Trophoblast cell (in vitro differentiated cells and primary cell): Measurements from ENCODE around the gene SPSB4.

Experiments
- DNase-seq, 2 donors: peaks; one replicate each; pipeline ENCODE4 v3.0.0-alpha.2; 2016
- H2AFZ ChIP-seq: 2 replicates; pipeline ENCODE4 v1.6.1; 2013; ENCODE audit warnings: low read length, moderate library complexity, mild to moderate bottlenecking; ENCODE audit not compliant: insufficient read depth, poor library complexity
- H2AK5ac ChIP-seq: 2 replicates; pipeline ENCODE4 v1.6.1; 2013; ENCODE audit warnings: mild to moderate bottlenecking, low read length
- H2BK120ac ChIP-seq: 2 replicates; pipeline ENCODE4 v1.6.1; 2013; ENCODE audit warnings: low read length, mild to moderate bottlenecking, moderate library complexity; ENCODE audit not compliant: insufficient read depth, poor library complexity
- H2BK12ac ChIP-seq: 2 replicates; pipeline ENCODE4 v1.6.1; 2013; ENCODE audit warnings: mild to moderate bottlenecking, low read length, moderate library complexity
- H2BK5ac ChIP-seq: 2 replicates; pipeline ENCODE4 v1.6.1; 2013; ENCODE audit warnings: low read length, low read depth, moderate library complexity, mild to moderate bottlenecking; ENCODE audit not compliant: poor library complexity
- H3K14ac ChIP-seq: 2 replicates; pipeline ENCODE4 v1.6.1; 2013; ENCODE audit warnings: mild to moderate bottlenecking, low read length
- H3K18ac ChIP-seq: 2 replicates; pipeline ENCODE4 v1.6.1; 2013; ENCODE audit warnings: mild to moderate bottlenecking, low read length
- H3K23ac ChIP-seq: 2 replicates; pipeline ENCODE4 v1.6.1; 2013; ENCODE audit warnings: low read length
- H3K27ac ChIP-seq: 2 replicates; pipeline ENCODE4 v1.5.1; 2013; ENCODE audit warnings: low read depth, mild to moderate bottlenecking, inconsistent platforms, low read length, moderate library complexity
- H3K27me3 ChIP-seq: 2 replicates; pipeline ENCODE4 v1.6.1; 2013; ENCODE audit warnings: inconsistent platforms, mild to moderate bottlenecking, low read length, moderate library complexity; ENCODE audit not compliant: insufficient read depth
- H3K36me3 ChIP-seq, 2 experiments: 1 replicate in 1 of 2; 2 replicates in 1 of 2; pipeline ENCODE4 v1.6.1; 2013; ENCODE audit warnings: low read length in 2 of 2, mild to moderate bottlenecking in 2 of 2, moderate library complexity in 1 of 2; ENCODE audit not compliant: insufficient read depth in 2 of 2, control insufficient read depth in 1 of 2
- H3K4ac ChIP-seq: 2 replicates; pipeline ENCODE4 v1.6.1; 2013; ENCODE audit warnings: low read depth, mild to moderate bottlenecking, low read length, moderate library complexity
- H3K4me1 ChIP-seq, 2 experiments: 1 replicate in 1 of 2; 2 replicates in 1 of 2; pipeline ENCODE4 v1.6.1; 2013; ENCODE audit warnings: low read length in 2 of 2, mild to moderate bottlenecking in 2 of 2, moderate library complexity in 1 of 2; ENCODE audit not compliant: insufficient read depth in 2 of 2, control insufficient read depth in 1 of 2
- H3K4me2 ChIP-seq: 2 replicates; pipeline ENCODE4 v1.6.1; 2013; ENCODE audit warnings: inconsistent platforms, mild to moderate bottlenecking, low read length, moderate library complexity
- H3K4me3 ChIP-seq: 2 replicates; pipeline ENCODE4 v1.5.1; 2013; ENCODE audit warnings: mild to moderate bottlenecking, low read depth, low read length, inconsistent platforms
- H3K79me1 ChIP-seq: one replicate; pipeline ENCODE4 v1.6.1; 2013; ENCODE audit warnings: low read length
- H3K79me2 ChIP-seq: 2 replicates; pipeline ENCODE4 v1.6.1; 2013; ENCODE audit warnings: low read length, mild to moderate bottlenecking; ENCODE audit not compliant: control insufficient read depth, insufficient read depth, poor library complexity
- H3K9ac ChIP-seq: 2 replicates; pipeline ENCODE4 v1.6.1; 2013; ENCODE audit warnings: mild to moderate bottlenecking, low read length
- H3K9me3 ChIP-seq: 2 replicates; pipeline ENCODE4 v1.6.1; 2013; ENCODE audit warnings: low read depth, mild to moderate bottlenecking, control low read depth, inconsistent platforms, low read length; ENCODE audit not compliant: insufficient read depth
- H4K12ac ChIP-seq: 2 replicates; pipeline ENCODE4 v1.6.1; 2013; ENCODE audit warnings: low read depth, mild to moderate bottlenecking, low read length, moderate library complexity
- H4K8ac ChIP-seq: 2 replicates; pipeline ENCODE4 v1.6.1; 2013; ENCODE audit warnings: low read depth, mild to moderate bottlenecking, low read length, moderate library complexity
- H4K91ac ChIP-seq: one replicate; pipeline ENCODE4 v1.6.1; 2013; ENCODE audit warnings: low read depth, mild to moderate bottlenecking, low read length, moderate library complexity
- WGBS: extraction: QIAGEN DNeasy Blood & Tissue Kit; methylation state at CpG from one replicate; pipeline ENCODE4 v1.1.7; 2013; ENCODE audit warnings: missing lambda C conversion rate; ENCODE audit not compliant: insufficient read length, insufficient coverage; ENCODE audit errors: extremely low coverage; 5-methylcytosine and 5-hydroxymethylcytosine counted together

The SPSB4 gene

DNA sequence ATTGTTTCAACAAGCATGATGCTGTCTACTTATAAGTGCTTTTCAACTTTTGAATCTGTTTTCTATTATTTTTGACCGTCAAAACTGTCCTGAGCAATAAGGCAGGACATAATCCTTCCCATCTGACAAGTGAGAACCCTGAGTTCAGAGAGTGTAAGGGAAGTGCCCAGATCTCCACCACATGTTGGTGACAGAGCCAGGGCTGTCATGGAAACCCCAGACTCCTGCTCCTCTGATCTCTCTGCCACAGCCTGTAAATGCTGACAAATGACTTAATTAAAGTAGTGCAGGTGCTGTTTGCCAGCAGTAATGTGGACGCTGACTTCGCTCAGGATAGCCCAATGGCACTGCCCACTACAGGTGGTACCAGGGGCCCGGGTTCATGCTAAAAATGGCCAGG, 40.3 kb downstream of the SPSB4 start:
- Histone ChIP-seq H3K18ac (no peak overlapping the region), H2BK120ac (no peak overlapping the region), H3K23ac (no peak overlapping the region), H3K27ac (no peak overlapping the region), H3K9me3 (no peaks in the 10 kb centered on the region), H3K4me2 (no peak overlapping the region), H3K79me1 (peaks cover 13% of the 10 kb centered on the region), H3K14ac (no peak overlapping the region), H3K4me3 (no peak overlapping the region), H4K91ac (no peak overlapping the region), H2AK5ac (no peak overlapping the region), H3K79me2 (peaks cover 5% of the 10 kb centered on the region), H4K12ac (no peak overlapping the region), H3K9ac (no peak overlapping the region), H2BK5ac (no peak overlapping the region), H2BK12ac (no peak overlapping the region), H3K36me3 (no peaks in the 10 kb centered on the region), H2AFZ (no peak overlapping the region), H3K4ac (no peak overlapping the region), H3K4me1 (peaks cover 37 to 47% of the 10 kb centered on the region in 2 experiments), H3K27me3 (no peaks in the 10 kb centered on the region), H4K8ac (no peak overlapping the region)
- no peak for DNase-seq
- WGBS: no CpG with 5 or more reads among the region's 4 CpGs

DNA sequence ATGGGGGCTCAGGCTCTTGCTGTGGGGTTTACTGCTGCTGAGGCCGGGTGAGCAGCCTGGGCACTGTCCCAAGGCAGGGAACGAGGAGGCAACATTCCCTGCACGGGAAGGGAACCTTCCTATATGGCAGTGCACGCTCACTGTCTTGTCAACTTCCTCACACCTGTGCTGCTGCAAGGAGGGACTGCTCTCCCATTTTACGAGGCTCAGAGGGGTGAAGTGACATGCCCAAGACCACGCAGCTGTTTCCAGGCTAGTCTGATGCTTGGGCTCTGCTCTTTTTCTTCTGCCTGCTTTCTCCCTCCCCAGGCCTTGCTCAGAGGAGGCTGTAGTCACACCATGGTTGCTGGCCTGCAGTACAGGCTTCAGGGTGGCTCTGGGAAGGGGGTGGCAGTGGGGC, 41.5 kb downstream of the SPSB4 start:
- no peaks in the 10 kb centered on the region for H3K27me3 ChIP-seq
- H4K91ac ChIP-seq: no peak overlapping the region
- peaks cover 4% of the 10 kb centered on the region for H3K79me1 ChIP-seq
- peak overlapping the region; percentile 39 for H3K4ac ChIP-seq
- H4K12ac ChIP-seq: no peak overlapping the region
- H3K14ac ChIP-seq: no peak overlapping the region
- no peak overlapping the region for H3K9ac ChIP-seq
- H2BK12ac ChIP-seq: no peak overlapping the region
- no peaks in the 10 kb centered on the region for H3K9me3 ChIP-seq
- no peaks in the 10 kb centered on the region for H3K36me3 ChIP-seq
- H3K4me3 ChIP-seq: no peak overlapping the region
- no peak overlapping the region for H3K27ac ChIP-seq
- H3K18ac ChIP-seq: peak overlapping the region; percentile 28
- H2BK120ac ChIP-seq: no peak overlapping the region
- no peak overlapping the region for H3K4me2 ChIP-seq
- H3K23ac ChIP-seq: no peak overlapping the region
- no peak overlapping the region for H4K8ac ChIP-seq
- H2AK5ac ChIP-seq: no peak overlapping the region
- no peak overlapping the region for H2AFZ ChIP-seq
- peaks cover 28 to 36% of the 10 kb centered on the region in 2 experiments for H3K4me1 ChIP-seq
- H2BK5ac ChIP-seq: no peak overlapping the region
- DNase-seq: no peak
- peaks cover 2% of the 10 kb centered on the region for H3K79me2 ChIP-seq
- no CpG with 5 or more reads among the region's 6 CpGs for WGBS

DNA sequence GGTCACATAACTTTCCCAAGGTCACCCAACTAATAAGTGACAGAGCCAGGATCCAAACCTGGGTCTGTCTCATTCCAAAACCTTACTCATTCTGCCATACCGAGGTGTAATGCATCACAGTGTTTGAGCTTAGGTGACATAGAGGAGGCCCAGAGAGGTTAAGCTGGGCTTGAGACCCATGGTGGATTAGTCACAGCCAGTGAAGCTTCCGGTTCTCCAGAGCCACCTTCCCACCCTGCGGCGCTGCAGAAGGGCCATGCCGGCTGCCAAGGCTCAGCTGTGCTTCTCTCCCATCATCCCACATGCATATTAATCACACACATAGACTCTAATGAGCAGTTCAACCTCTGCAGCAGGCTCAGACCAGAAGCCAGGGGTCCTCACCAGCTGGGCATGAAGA, 42.2 kb downstream of the SPSB4 start:
- Histone ChIP-seq H3K4me3 (no peak overlapping the region), H3K18ac (peak overlapping the region; percentile 2), H3K4ac (no peak overlapping the region), H3K14ac (no peak overlapping the region), H3K27ac (no peak overlapping the region), H3K4me2 (no peak overlapping the region), H4K12ac (no peak overlapping the region), H3K9me3 (no peaks in the 10 kb centered on the region), H3K79me1 (peaks cover 4% of the 10 kb centered on the region), H3K79me2 (peaks cover 2% of the 10 kb centered on the region), H3K23ac (no peak overlapping the region), H3K4me1 (peaks cover 24 to 30% of the 10 kb centered on the region in 2 experiments), H3K27me3 (no peaks in the 10 kb centered on the region), H2BK120ac (no peak overlapping the region), H2AK5ac (no peak overlapping the region), H4K8ac (no peak overlapping the region), H2BK5ac (no peak overlapping the region), H4K91ac (no peak overlapping the region), H2AFZ (no peak overlapping the region), H2BK12ac (no peak overlapping the region), H3K36me3 (no peaks in the 10 kb centered on the region), H3K9ac (no peak overlapping the region)
- DNase-seq: no peak
- no CpG with 5 or more reads among the region's 5 CpGs for WGBS

DNA sequence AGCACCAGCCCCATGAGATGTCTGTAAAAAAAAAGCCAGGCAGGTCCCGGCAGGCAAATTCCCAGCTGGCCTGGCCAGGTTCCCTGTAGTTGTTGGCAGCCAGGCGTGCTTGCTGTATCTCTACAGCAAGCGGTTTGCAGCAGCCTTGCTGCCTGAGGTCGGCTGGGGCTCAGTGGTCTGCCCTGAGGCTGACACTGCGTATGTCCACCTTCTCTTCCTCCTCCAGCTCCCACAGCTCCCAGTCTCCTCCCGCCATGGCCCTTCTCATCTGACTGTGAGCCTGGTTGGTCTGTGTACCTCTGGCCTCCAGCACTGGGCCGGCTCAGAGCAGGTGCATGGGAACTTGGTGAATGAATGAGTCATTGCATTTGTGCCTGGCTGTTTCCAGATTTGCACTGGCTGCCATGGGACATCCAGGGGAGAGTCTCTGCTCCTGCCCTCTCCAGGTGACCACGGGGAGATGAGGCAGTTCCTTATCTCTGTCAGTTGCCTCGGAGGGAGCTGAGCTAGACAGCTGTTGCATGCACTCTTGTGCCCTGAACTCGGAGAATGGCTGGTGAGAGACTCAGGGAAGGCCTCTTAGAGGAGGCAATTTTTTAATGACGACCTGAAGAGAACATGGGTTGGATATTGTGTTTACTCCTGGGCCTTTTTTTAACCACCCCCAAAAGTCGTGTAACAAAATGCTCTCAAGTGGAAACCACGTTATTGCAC, 43.0 kb downstream of the SPSB4 start:
- H4K91ac ChIP-seq: no peak overlapping the region
- H2AFZ ChIP-seq: no peak overlapping the region
- H2BK12ac ChIP-seq: no peak overlapping the region
- H3K9me3 ChIP-seq: no peaks in the 10 kb centered on the region
- peaks cover 2% of the 10 kb centered on the region for H3K79me2 ChIP-seq
- peaks cover 2% of the 10 kb centered on the region for H3K79me1 ChIP-seq
- H3K27ac ChIP-seq: no peak overlapping the region
- DNase-seq: no peak
- H3K23ac ChIP-seq: no peak overlapping the region
- no peak overlapping the region for H2AK5ac ChIP-seq
- no peak overlapping the region for H3K4me2 ChIP-seq
- H3K4me1 ChIP-seq: peaks cover 21 to 25% of the 10 kb centered on the region in 2 experiments
- no peak overlapping the region for H3K18ac ChIP-seq
- H3K14ac ChIP-seq: no peak overlapping the region
- no peak overlapping the region for H3K4ac ChIP-seq
- WGBS: no CpG with 5 or more reads among the region's 13 CpGs
- no peak overlapping the region for H2BK5ac ChIP-seq
- no peak overlapping the region for H4K8ac ChIP-seq
- H3K27me3 ChIP-seq: no peaks in the 10 kb centered on the region
- no peaks in the 10 kb centered on the region for H3K36me3 ChIP-seq
- no peak overlapping the region for H4K12ac ChIP-seq
- no peak overlapping the region for H2BK120ac ChIP-seq
- H3K4me3 ChIP-seq: no peak overlapping the region
- H3K9ac ChIP-seq: no peak overlapping the region
